Prostate gland (tissue), 2 donors: Measurements from ENCODE around the gene OSCP1. TPM values are rescaled to one million over a fixed set of nuclear protein-coding genes. Genes with fewer than 3 reads are reported as not detected.
A peak's percentile ranks its signal among the peaks of the same experiment; 100 is the strongest.

Experiments used
- DNase-seq: peaks from one replicate; pipeline ENCODE4 v3.0.0-alpha.2; 2019; ENCODE audit warnings: low spot score
- H3K27ac ChIP-seq, 2 donors: fragments of 200-600 bp; sonication (generic); 2 replicates each; pipeline ENCODE4 v1.5.1; 2017 to 2019
- H3K27me3 ChIP-seq: fragments of 200-600 bp; sonication (generic); replicated peaks from 2 replicates; pipeline ENCODE4 v1.5.1; 2019; ENCODE audit not compliant: insufficient read depth
- H3K36me3 ChIP-seq, 2 donors: fragments of 200-600 bp; sonication (generic); 1 replicate in 1 of 2; 2 replicates in 1 of 2; pipeline versions ENCODE4 v1.5.1 to v1.8.1; 2017 to 2019
- H3K4me1 ChIP-seq: fragments of 200-600 bp; sonication (generic); replicated peaks from 2 replicates; pipeline ENCODE4 v1.5.1; 2019
- H3K4me3 ChIP-seq, 2 donors: fragments of 200-600 bp; sonication (generic); 2 replicates each; pipeline ENCODE4 v1.5.1; 2017 to 2019
- H3K9me3 ChIP-seq: fragments of 200-600 bp; sonication (generic); 2 replicates; pipeline ENCODE4 v1.5.1; 2017
- POLR2A ChIP-seq: fragments of 450-650 bp; IDR thresholded peaks from one replicate; pipeline ENCODE4 v1.6.1; 2016; ENCODE audit warnings: antibody characterized with exemption, mild to moderate bottlenecking
- POLR2AphosphoS5 ChIP-seq: sonication (generic); formaldehyde crosslinking; IDR thresholded peaks from one replicate; pipeline ENCODE4 v1.6.1; 2017; ENCODE audit warnings: antibody characterized with exemption
- WGBS: methylation state at CpG from one replicate; pipeline ENCODE4 v1.1.5; 2018; 5-methylcytosine and 5-hydroxymethylcytosine counted together
- intact Hi-C: fragments of 100-400 bp; cut with DNase I; formaldehyde crosslinking; loops from one replicate; pipeline ENCODE4 v1.14.2; 2022
- total RNA-seq, 2 donors: library from RNA; depleted of rRNA; stranded (reverse); fragments of >200 nt; gene quantifications; one replicate each; pipeline ENCODE4 v1.1.0, GENCODE V29; 2016
- TF ChIP-seq, protein P1 (sequence below), 4 experiments: fragments of 200-600 bp in 2 of 4; fragments of 450-650 bp in 2 of 4; sonication (generic) in 2 of 4; IDR thresholded peaks; 1 replicate in 3 of 4; 2 replicates in 1 of 4; pipeline ENCODE4 v1.5.1; 2016 to 2019; ENCODE audit warnings: antibody characterized with exemption in 4 of 4, mild to moderate bottlenecking in 2 of 4, moderate library complexity in 2 of 4

Gene OSCP1
- total RNA-seq, 2 donors from 2014 or later: 16.7 to 25.6 TPM

DNA sequence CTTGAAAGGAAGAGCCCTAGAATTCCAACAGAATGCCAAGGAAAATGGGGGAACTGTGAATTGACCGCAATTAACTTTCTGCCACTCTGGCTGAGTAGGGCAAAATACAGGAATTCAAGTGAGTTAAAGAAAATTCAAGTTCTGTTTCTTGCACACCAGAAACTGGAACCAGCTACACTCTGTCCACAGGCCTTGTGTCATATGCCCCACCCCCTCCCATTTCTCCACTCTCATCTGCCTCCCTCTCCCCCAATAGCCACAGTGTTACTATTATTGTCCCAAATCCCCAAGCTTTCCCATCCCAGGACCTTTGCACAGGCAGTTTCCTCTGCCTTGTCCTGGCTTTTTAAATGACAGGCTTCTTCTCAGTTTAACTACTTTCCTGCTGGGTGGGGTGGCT, 60.3 kb downstream of the OSCP1 start:
- WGBS: 97% methylated on average over 1 of the region's 1 CpG
- Histone ChIP-seq H3K27me3 (no peaks in the 10 kb centered on the region), H3K4me3 (no peak overlapping the region), H3K9me3 (no peaks in the 10 kb centered on the region), H3K4me1 (peaks cover 9% of the 10 kb centered on the region), H3K27ac (no peak overlapping the region), H3K36me3 (peaks cover 8 to 15% of the 10 kb centered on the region in 2 donors)
- DNase-seq: no peak
- intact Hi-C loops: loop anchor here (1.0 to 5.0 kb wide), 2 partner anchors 7 to 233 kb away; partner anchors contain the start of genes LSM10 and MAP7D1
- no peak for TF ChIP-seq POLR2A
- TF ChIP-seq, protein P1, sequence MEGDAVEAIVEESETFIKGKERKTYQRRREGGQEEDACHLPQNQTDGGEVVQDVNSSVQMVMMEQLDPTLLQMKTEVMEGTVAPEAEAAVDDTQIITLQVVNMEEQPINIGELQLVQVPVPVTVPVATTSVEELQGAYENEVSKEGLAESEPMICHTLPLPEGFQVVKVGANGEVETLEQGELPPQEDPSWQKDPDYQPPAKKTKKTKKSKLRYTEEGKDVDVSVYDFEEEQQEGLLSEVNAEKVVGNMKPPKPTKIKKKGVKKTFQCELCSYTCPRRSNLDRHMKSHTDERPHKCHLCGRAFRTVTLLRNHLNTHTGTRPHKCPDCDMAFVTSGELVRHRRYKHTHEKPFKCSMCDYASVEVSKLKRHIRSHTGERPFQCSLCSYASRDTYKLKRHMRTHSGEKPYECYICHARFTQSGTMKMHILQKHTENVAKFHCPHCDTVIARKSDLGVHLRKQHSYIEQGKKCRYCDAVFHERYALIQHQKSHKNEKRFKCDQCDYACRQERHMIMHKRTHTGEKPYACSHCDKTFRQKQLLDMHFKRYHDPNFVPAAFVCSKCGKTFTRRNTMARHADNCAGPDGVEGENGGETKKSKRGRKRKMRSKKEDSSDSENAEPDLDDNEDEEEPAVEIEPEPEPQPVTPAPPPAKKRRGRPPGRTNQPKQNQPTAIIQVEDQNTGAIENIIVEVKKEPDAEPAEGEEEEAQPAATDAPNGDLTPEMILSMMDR (IDR thresholded peaks at IDR 0.05): no peak
- no peak for TF ChIP-seq POLR2AphosphoS5

DNA sequence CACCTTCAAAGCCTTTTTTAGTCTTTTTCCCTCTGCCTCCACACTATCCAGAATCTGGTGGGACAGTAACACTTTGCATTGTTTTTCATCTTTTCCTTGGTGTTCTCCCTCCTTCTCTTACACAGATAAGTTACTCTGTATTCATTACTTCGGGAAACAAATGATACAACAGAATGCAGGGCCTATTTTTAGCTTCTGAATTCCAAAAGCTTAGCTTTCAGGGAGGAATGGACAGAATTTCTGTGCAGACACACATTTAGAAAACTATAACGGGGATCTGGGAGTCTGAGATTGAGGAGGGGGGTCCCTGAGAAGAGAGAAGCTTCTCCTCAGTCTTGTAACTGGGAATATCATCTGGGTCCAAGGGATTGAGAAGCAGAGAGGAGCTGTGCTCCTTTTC, 61.0 kb downstream of the OSCP1 start:
- no peak overlapping the region for H3K4me3 ChIP-seq
- H3K9me3 ChIP-seq: no peaks in the 10 kb centered on the region
- no peaks in the 10 kb centered on the region for H3K27me3 ChIP-seq
- no peak overlapping the region for H3K27ac ChIP-seq
- TF ChIP-seq, protein P1 (IDR thresholded peaks at IDR 0.05): no peak
- TF ChIP-seq POLR2A: no peak
- TF ChIP-seq POLR2AphosphoS5: no peak
- H3K36me3 ChIP-seq: peaks cover 8 to 15% of the 10 kb centered on the region in 2 donors
- intact Hi-C loops: loop anchor here (1.0 to 5.0 kb wide), 2 partner anchors 8 to 232 kb away; partner anchors contain the start of genes LSM10 and MAP7D1
- peaks cover 12% of the 10 kb centered on the region for H3K4me1 ChIP-seq
- WGBS: 83% methylated on average over 2 of the region's 2 CpGs
- no peak for DNase-seq

DNA sequence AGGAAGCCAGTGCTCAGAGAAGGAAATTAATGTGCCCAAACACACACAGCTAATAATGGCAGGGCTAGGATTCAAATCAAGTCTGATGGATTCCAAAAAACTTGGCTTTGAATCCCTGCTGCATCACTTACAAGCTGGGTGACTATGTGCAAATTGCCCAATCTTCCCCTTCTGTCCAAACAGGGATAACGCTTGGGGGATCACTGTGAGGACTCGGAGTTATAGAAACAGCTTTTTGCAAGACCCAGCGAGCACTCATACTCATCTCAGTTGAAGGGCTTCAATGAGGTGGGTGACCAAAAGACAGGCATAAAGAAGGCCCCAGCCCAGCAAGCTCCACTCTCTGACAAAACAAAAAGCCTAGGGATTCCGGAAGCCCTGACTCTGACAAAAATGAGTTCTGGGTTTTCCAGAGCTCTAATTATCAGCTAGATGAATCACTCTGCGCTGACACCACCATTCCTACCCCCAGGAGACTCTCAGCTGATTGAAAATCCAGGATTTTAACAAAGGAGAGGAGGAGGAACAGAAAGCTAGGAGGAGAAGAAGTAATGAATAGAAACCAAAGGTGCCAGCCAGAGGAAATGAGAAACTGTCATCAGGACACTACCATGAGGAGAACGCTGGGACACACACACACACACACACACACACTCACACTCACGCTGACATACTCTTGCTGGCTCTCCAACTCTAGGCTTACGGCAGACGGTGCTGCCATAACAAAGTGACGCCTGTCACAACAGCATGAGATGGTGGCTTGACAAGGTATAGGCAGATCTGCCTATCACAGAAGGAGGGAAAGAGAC, 62.9 kb downstream of the OSCP1 start:
- intact Hi-C loops: loop anchor here (5.0 kb wide), 1 partner anchor 230 kb away; the partner anchor contains the start of gene MAP7D1

DNA sequence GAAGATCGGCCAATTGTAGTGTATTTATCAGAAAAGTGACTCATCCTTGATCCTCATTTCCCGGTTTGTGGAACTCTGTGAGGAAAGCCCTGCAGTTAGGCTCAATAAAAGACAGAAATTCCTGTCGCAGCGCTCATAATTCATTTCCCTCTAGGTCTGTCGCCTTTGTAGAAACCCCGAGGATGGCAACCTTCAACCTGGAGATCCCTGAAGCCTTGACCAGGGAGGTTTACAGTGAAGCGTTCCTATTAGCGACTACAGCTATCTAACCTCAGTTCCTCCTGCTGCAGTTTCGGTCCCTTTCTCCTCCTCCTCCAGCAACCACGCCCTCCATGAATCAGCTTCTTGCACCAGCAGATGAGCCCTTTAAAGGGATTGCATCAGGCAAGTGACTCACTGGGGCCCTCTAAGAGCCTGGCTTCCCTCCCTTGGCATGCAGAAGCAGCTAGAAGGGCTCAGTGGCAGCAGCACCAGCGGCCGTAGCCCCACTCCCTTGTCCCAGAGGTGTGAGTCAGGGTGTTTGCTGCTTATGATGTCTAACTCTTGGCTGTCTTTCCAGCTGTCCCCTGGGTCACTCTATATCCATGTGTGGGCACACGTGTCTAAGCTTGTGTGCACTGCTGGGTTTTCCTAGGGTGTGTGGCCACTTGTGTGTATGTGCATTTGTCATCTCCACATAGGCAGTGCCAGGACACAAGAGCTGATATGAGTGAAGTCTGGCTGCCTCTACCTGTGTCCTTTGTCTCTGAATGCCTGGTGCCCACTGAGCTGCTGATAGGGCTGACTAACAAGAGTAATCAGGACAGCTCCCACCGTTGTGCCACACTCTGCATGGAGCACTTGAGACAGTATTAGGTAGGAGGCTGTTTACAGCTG, 63.7 kb downstream of the OSCP1 start:
- intact Hi-C loops: loop anchor here (5.0 kb wide), 1 partner anchor 229 kb away; the partner anchor contains the start of gene MAP7D1
- peak overlapping the region; percentile 81 to 96 for H3K4me3 ChIP-seq
- H3K27me3 ChIP-seq: no peaks in the 10 kb centered on the region
- TF ChIP-seq POLR2AphosphoS5 (peak; percentile 99), POLR2A (peak; percentile 88)
- TF ChIP-seq, protein P1 (IDR thresholded peaks at IDR 0.05): peak in 2 of 4 experiments; percentile 1 to 10
- peaks cover 19% of the 10 kb centered on the region for H3K4me1 ChIP-seq
- no peaks in the 10 kb centered on the region for H3K9me3 ChIP-seq
- peak overlapping the region; percentile 98 to 99 for H3K27ac ChIP-seq
- H3K36me3 ChIP-seq: no peaks in the 10 kb centered on the region
- DNase-seq: peak; percentile 96
- WGBS: 1% methylated on average over 14 of the region's 14 CpGs

More for the DNA sequence above, 62.9 kb downstream of the OSCP1 start:
- no peak for DNase-seq
- no peak overlapping the region for H3K4me3 ChIP-seq
- H3K36me3 ChIP-seq: no peaks in the 10 kb centered on the region
- no peaks in the 10 kb centered on the region for H3K27me3 ChIP-seq
- H3K27ac ChIP-seq: peak overlapping the region; percentile 98 to 99
- TF ChIP-seq POLR2A: no peak
- TF ChIP-seq, protein P1 (IDR thresholded peaks at IDR 0.05): no peak
- no peak for TF ChIP-seq POLR2AphosphoS5
- H3K4me1 ChIP-seq: peaks cover 19% of the 10 kb centered on the region
- no peaks in the 10 kb centered on the region for H3K9me3 ChIP-seq
- 56% methylated on average over 10 of the region's 10 CpGs for WGBS
